Epithelial cell of esophagus (primary cell): ENCODE measurements around the gene PTPRN2.
"Not testable (repeated sequence)": the region's sequence is repeated elsewhere in the genome, so short reads cannot be mapped to it uniquely, and the experiment has no call there.

Experiments
- DNase-seq: peaks from one replicate; pipeline ENCODE4 v3.0.0; 2010; ENCODE audit warnings: low read depth
- H3K4me3 ChIP-seq: 2 replicates; pipeline ENCODE4 v1.5.1; 2011; ENCODE audit warnings: mild to moderate bottlenecking, low read length, control low read depth
- CTCF ChIP-seq: IDR thresholded peaks from 2 replicates; pipeline ENCODE4 v1.5.1; 2011; ENCODE audit warnings: low read depth, mild to moderate bottlenecking, low read length, control low read depth, inconsistent platforms; ENCODE audit not compliant: insufficient read depth; ENCODE audit errors: missing control alignments

The PTPRN2 gene

GRCh38 chr7:157738066-157738460 lies 849.6 kb downstream of the PTPRN2 start:
- DNase-seq, result no peak
- TF ChIP-seq CTCF, result no peak
- H3K4me3 ChIP-seq, result no peak overlapping the region

DNA sequence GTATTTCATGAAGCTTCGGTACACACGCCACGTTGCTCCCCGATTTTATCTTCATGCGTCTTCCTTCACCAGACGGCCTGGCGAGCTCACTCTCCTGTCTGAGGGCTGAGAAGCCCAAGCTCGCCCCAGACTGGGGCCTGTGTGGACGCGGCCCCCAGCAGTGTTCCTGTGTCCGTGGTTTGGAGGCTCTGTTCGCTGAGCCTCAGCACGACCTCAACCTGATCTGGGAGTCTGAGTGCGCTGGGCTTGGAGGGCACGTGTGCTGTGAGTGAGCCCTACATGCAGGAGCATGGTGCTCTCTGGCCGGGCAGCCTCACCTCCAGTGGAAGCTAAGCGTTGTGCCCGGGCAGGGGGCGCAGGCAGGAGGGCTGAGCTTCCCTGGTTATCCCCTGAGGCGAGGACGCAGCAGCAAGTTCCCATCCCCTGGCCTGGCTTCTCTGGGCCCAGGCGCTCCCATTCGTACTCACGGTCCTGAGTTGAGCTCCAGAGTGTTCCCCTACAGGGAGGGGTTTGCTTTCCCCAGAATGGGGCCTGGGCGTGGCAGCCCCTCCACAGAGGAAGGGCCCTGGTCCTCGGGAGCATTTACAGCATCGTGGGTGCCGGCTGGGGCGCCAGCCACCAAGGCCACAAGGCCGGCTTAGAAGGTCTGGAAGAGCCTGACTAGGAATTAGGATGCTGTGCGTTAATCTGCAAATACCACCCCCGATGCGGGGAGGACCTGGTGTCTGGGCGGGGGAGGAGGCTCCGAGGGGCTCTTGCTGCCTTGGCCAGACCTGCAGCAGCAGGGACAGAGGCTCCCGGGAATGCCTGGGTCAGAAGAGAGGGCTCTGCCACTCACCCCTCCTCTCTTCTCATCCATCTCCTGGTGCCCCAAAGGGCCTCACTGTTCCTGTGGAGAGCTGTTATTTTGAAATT lies 850.2 kb downstream of the PTPRN2 start:
- H3K4me3 ChIP-seq, result no peak overlapping the region
- no peak for DNase-seq
- TF ChIP-seq CTCF, result no peak

GRCh38 chr7:157736341-157736740 lies 851.3 kb downstream of the PTPRN2 start:
- DNase-seq, result no peak
- no peak overlapping the region for H3K4me3 ChIP-seq
- no peak for TF ChIP-seq CTCF

- TF ChIP-seq CTCF, result no peak
- DNase-seq, result no peak
- no peak overlapping the region for H3K4me3 ChIP-seq
Observed at GRCh38 chr7:157735826-157736225, 851.8 kb downstream of the PTPRN2 start.

DNA sequence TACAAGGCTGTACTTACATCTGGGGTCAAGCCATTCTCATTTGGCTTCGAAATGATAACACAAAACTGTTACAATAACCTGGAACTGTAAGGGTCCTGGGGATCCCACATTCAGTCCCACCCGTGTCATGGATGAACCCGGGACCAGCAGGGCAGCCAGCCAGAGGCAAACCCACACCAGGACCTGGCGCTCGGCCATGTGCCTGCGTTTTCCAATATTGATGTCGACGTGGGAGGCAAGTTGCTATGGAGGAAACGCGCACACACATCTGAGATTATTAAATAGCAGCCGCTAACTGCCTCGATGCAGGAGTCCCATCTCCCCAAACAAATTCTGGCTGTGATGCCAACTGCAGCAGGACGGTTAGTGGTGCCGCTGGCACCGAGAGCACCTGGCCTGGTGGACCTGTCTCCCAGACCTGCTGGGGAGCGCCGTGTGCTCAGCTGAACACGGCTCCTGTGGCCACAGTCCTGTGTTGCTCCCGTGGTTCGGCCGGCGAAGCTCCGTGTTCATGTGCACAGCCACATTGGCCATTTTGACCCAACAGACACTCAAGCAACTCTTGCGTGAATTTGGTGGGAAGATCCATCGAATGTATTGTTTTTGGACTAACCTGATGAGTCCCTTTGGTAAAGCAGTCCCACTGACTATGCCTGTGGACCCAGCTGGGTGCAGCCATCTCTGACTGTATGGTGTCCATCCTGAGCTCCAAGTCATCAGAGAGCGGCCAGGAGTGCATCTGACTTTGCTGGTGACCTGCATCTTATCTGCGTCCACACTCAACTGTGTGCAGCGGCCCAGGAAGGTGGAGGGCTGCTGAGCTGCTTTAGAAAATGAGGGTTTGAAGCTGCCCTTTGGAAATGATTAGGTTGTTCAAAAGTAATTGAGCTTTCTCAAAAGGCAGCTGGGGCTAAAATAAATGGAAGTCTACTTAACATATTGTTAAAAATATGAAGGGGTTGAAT lies 852.7 kb downstream of the PTPRN2 start:
- TF ChIP-seq CTCF, result no peak
- no peak for DNase-seq
- no peak overlapping the region for H3K4me3 ChIP-seq

- H3K4me3 ChIP-seq, DNase-seq: not testable (repeated sequence)
Observed at GRCh38 chr7:157733760-157734395, 853.7 kb downstream of the PTPRN2 start.

DNA sequence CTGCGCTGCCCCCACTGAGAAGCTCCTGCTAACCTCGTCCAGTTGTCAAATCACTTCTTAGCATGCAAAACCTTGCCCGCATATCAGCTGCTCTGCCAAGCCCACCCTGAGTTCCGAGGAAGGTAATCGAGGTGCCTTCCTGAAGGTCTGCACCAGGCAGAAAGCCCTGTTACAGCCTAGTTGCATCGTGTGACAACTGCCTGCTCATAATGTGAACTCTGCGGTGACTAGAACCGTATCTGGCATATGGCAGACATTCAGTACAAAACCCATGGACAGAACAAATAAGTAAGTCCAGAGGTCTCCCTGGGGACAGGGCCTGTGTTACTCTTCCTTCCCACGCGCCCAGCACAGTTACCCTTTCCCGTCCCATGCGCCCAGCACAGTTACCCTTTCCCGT lies 856.5 kb downstream of the PTPRN2 start:
- no peak for TF ChIP-seq CTCF
- no peak overlapping the region for H3K4me3 ChIP-seq
- DNase-seq, result no peak
